Fibroblast of pulmonary artery (primary cell): ENCODE results near the gene NMNAT3.
A peak's percentile ranks its signal among the peaks of the same experiment; 100 is the strongest.

Source experiments
- DNase-seq: peaks from one replicate; pipeline ENCODE4 v3.0.0-alpha.2; 2010; ENCODE audit warnings: low read depth
- H3K4me3 ChIP-seq: replicated peaks from 2 replicates; pipeline ENCODE4 v1.5.1; 2011; ENCODE audit warnings: low read depth, mild to moderate bottlenecking, control low read depth, low read length, moderate library complexity
- CTCF ChIP-seq: IDR thresholded peaks from 2 replicates; pipeline ENCODE4 v1.5.1; 2011; ENCODE audit warnings: mild to moderate bottlenecking, control low read depth, low read length, inconsistent platforms; ENCODE audit errors: missing control alignments

NMNAT3 gene

GRCh38 chr3:139548801-139549200 lies 129.0 kb downstream of the NMNAT3 start:
- TF ChIP-seq CTCF: no peak
- no peak for DNase-seq

GRCh38 chr3:139547666-139548065 lies 130.1 kb downstream of the NMNAT3 start:
- H3K4me3 ChIP-seq: no peak overlapping the region
- no peak for DNase-seq
- no peak for TF ChIP-seq CTCF

More at GRCh38 chr3:139548801-139549200, 129.0 kb downstream of the NMNAT3 start:
- no peak overlapping the region for H3K4me3 ChIP-seq

GRCh38 chr3:139546772-139547171 lies 131.0 kb downstream of the NMNAT3 start:
- H3K4me3 ChIP-seq: no peak overlapping the region
- DNase-seq: no peak
- TF ChIP-seq CTCF: no peak

- no peak for TF ChIP-seq CTCF
- DNase-seq: no peak
- H3K4me3 ChIP-seq: no peak overlapping the region
Measured at GRCh38 chr3:139541532-139542288, 136.1 kb downstream of the NMNAT3 start.

GRCh38 chr3:139540651-139541531 lies 136.9 kb downstream of the NMNAT3 start:
- no peak for DNase-seq
- no peak overlapping the region for H3K4me3 ChIP-seq
- TF ChIP-seq CTCF: no peak

- peak; percentile 60 for DNase-seq
- TF ChIP-seq CTCF: no peak
- peak overlapping the region; percentile 56 for H3K4me3 ChIP-seq
Measured at GRCh38 chr3:139538733-139539132, 139.0 kb downstream of the NMNAT3 start.
